Measurements from ENCODE around the gene RBM38. TPM values are rescaled to one million over a fixed set of nuclear protein-coding genes. Genes with fewer than 3 reads are reported as not detected.
A peak's percentile ranks its signal among the peaks of the same experiment; 100 is the strongest.

RBM38 gene
- total and polyA plus RNA-seq, 7 donors, result 73.2 to 308 (median 135) TPM

GRCh38 chr20:57372581-57373350 is 18.4 kb upstream of the RBM38 start:
- H3K4me3 ChIP-seq, result no peak overlapping the region
- no peaks in the 10 kb centered on the region for H3K4me1 ChIP-seq
- H3K36me3 ChIP-seq (ENCODE audit: insufficient read depth in 1 of 2, low read depth in 1 of 2), result peaks cover 26 to 100% of the 10 kb centered on the region in 2 donors
- TF ChIP-seq, protein P1, sequence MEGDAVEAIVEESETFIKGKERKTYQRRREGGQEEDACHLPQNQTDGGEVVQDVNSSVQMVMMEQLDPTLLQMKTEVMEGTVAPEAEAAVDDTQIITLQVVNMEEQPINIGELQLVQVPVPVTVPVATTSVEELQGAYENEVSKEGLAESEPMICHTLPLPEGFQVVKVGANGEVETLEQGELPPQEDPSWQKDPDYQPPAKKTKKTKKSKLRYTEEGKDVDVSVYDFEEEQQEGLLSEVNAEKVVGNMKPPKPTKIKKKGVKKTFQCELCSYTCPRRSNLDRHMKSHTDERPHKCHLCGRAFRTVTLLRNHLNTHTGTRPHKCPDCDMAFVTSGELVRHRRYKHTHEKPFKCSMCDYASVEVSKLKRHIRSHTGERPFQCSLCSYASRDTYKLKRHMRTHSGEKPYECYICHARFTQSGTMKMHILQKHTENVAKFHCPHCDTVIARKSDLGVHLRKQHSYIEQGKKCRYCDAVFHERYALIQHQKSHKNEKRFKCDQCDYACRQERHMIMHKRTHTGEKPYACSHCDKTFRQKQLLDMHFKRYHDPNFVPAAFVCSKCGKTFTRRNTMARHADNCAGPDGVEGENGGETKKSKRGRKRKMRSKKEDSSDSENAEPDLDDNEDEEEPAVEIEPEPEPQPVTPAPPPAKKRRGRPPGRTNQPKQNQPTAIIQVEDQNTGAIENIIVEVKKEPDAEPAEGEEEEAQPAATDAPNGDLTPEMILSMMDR (IDR thresholded peaks at IDR 0.05), result no peak
- no peak for DNase-seq
- no peak for ATAC-seq
- H3K27ac ChIP-seq, result no peak overlapping the region
- H3K9me3 ChIP-seq, result no peaks in the 10 kb centered on the region
- no peaks in the 10 kb centered on the region for H3K27me3 ChIP-seq (ENCODE audit: insufficient read depth in 3 of 3, low read length in 2 of 3)
- 80 to 85% (median 81%) methylated on average over 25 of the region's 25 CpGs for WGBS, 3 donors
- intact Hi-C loops (cut with DNase I), result loop anchor here (10.0 kb wide), 2 partner anchors 222 to 332 kb away; no protein-coding TSS in a partner anchor

DNA sequence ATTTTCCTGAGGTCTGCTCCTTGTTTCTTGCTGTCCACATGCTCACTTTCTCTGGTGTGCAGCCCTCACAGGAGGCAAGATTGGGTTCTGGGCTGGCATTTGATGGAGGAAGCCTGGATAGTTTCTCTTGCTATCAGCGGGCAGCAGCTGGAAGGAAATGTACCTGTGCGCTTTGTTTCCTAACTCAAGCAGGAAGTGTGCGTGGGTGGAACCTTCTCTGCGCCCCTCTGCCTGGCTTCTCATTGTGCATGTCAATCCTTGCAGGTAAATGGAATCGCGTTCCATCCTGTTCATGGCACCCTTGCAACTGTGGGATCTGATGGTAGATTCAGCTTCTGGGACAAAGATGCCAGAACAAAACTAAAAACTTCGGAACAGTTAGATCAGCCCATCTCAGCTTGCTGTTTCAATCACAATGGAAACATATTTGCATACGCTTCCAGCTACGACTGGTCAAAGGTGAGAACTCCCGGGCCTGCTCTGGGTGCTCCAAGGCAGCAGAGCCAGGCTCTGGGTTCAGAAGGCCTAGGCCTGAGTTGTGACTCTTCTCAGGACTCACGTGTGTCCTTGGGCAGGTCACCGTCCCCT is 16.8 kb upstream of the RBM38 start:
- Histone ChIP-seq H3K4me3 (no peak overlapping the region), H3K9me3 (no peaks in the 10 kb centered on the region), H3K27ac (no peak overlapping the region), H3K27me3 (ENCODE audit: insufficient read depth in 3 of 3, low read length in 2 of 3) (no peaks in the 10 kb centered on the region), H3K36me3 (ENCODE audit: insufficient read depth in 1 of 2, low read depth in 1 of 2) (peaks cover 16 to 100% of the 10 kb centered on the region in 2 donors), H3K4me1 (no peaks in the 10 kb centered on the region)
- ATAC-seq (no peak), DNase-seq (no peak)
- TF ChIP-seq, protein P1 (IDR thresholded peaks at IDR 0.05), result no peak
- 73 to 81% (median 80%) methylated on average over 12 of the region's 12 CpGs for WGBS, 3 donors
- intact Hi-C loops (cut with DNase I), result loop anchor here (10.0 kb wide), 2 partner anchors 220 to 330 kb away; no protein-coding TSS in a partner anchor

GRCh38 chr20:57374931-57375651 is 16.1 kb upstream of the RBM38 start:
- WGBS, 3 donors, result 75 to 79% (median 77%) methylated on average over 14 of the region's 14 CpGs
- no peak overlapping the region for H3K27ac ChIP-seq
- peak in 2 of 4 donors; percentile 52 to 62 for ATAC-seq
- TF ChIP-seq, protein P1 (IDR thresholded peaks at IDR 0.05), result no peak
- intact Hi-C loops (cut with DNase I), result loop anchor here (10.0 kb wide), 2 partner anchors 220 to 330 kb away; no protein-coding TSS in a partner anchor
- peak in 1 of 2 donors; percentile 62 for DNase-seq
- no peaks in the 10 kb centered on the region for H3K4me1 ChIP-seq
- no peaks in the 10 kb centered on the region for H3K27me3 ChIP-seq (ENCODE audit: insufficient read depth in 3 of 3, low read length in 2 of 3)
- no peaks in the 10 kb centered on the region for H3K9me3 ChIP-seq
- peaks cover 10 to 98% of the 10 kb centered on the region in 2 donors for H3K36me3 ChIP-seq (ENCODE audit: insufficient read depth in 1 of 2, low read depth in 1 of 2)
- no peak overlapping the region for H3K4me3 ChIP-seq

- ATAC-seq, result peak in 1 of 4 donors; percentile 13
- Histone ChIP-seq H3K4me3 (no peak overlapping the region), H3K36me3 (ENCODE audit: insufficient read depth in 1 of 2, low read depth in 1 of 2) (peaks cover 9 to 98% of the 10 kb centered on the region in 2 donors), H3K27me3 (ENCODE audit: insufficient read depth in 3 of 3, low read length in 2 of 3) (no peaks in the 10 kb centered on the region), H3K9me3 (no peaks in the 10 kb centered on the region), H3K4me1 (no peaks in the 10 kb centered on the region), H3K27ac (no peak overlapping the region)
- intact Hi-C loops (cut with DNase I), result loop anchor here (10.0 kb wide), 2 partner anchors 219 to 329 kb away; no protein-coding TSS in a partner anchor
- TF ChIP-seq, protein P1 (IDR thresholded peaks at IDR 0.05), result no peak
- no peak for DNase-seq
- 86 to 93% (median 87%) methylated on average over 10 of the region's 10 CpGs for WGBS, 3 donors
These were observed 15.5 kb upstream of the RBM38 start for GRCh38 chr20:57375652-57376230.

Measured in psoas muscle (tissue), 8 donors.